Measurements from ENCODE around the gene SPDYE2.
"Not testable (repeated sequence)": the region's sequence is repeated elsewhere in the genome, so short reads cannot be mapped to it uniquely, and the experiment has no call there.

DNA sequence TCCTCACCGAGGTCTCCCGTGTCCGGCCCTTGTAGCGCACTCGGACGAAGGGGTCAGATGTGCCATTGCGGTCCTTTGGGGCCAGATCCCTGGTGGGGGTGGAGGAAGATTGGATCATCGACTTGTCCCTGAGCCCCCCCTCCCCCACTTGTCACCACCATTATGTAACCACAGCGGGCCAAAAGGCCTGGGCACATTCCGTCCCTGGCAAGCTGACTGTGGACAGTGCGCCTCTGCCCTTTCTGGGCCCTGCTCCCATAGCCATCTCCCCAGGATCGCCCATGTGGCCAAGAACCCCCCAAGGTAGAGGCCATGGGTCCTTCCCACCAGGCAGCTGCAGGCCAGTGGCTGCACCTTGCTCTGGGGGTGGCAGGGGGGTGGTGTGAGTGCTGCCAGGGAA is 51.3 kb downstream of the SPDYE2 start:
- TF ChIP-seq, protein P1, sequence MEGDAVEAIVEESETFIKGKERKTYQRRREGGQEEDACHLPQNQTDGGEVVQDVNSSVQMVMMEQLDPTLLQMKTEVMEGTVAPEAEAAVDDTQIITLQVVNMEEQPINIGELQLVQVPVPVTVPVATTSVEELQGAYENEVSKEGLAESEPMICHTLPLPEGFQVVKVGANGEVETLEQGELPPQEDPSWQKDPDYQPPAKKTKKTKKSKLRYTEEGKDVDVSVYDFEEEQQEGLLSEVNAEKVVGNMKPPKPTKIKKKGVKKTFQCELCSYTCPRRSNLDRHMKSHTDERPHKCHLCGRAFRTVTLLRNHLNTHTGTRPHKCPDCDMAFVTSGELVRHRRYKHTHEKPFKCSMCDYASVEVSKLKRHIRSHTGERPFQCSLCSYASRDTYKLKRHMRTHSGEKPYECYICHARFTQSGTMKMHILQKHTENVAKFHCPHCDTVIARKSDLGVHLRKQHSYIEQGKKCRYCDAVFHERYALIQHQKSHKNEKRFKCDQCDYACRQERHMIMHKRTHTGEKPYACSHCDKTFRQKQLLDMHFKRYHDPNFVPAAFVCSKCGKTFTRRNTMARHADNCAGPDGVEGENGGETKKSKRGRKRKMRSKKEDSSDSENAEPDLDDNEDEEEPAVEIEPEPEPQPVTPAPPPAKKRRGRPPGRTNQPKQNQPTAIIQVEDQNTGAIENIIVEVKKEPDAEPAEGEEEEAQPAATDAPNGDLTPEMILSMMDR (IDR thresholded peaks at IDR 0.05 in 2 of 3, conservative IDR thresholded peaks at IDR 0.05 in 1 of 3; ENCODE audit: control insufficient read depth in 2 of 3, extremely low read depth in 1 of 3, insufficient read depth in 1 of 3, low read depth in 3 of 3, low read length in 3 of 3) = not testable (repeated sequence)
- not testable (repeated sequence) for TF ChIP-seq TARDBP (IDR thresholded peaks at IDR 0.05; ENCODE audit: borderline replicate concordance)
